ENCODE results near the gene HERC3.
"Not testable (repeated sequence)": the region's sequence is repeated elsewhere in the genome, so short reads cannot be mapped to it uniquely, and the experiment has no call there.

Gene HERC3

DNA sequence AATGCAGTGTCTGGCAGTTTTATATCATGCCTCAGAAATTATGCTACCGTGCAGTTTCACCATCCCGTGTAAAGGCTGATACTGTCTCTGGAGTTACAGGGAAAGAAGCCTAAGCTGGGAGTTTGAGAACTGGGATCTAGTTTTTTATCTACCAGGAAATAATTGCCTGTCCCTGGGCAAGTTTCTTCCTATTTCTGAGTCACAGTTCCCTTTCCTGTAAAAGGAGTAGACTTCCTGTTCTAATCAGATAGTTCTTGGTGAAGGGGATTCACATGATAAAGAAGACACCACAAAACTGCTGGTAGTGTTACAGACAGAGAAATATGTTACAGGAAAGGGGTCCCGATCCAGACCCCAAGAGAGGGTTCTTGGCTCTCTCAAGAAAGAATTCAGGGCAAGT is 17.1 kb downstream of the HERC3 start:
- DNase-seq = no peak

DNA sequence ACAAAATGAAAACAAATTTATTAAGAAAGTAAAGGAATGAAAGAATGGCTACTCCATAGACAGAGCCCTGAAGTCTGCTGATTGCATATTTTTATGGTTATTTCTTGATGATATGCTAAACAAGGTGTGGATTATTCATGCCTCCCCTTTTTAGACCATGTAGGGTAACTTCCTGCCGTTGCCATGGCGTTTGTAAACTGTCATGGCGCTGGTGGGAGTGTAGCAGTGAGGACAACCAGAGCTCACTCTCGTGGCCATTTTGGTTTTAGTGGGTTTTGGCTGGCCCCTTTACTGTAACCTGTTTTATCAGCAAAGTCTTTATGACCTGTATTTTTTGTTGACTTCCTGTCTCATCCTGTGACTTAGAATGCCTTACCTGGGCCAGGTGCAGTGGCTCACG is 17.5 kb downstream of the HERC3 start:
- DNase-seq = not testable (repeated sequence)

DNA sequence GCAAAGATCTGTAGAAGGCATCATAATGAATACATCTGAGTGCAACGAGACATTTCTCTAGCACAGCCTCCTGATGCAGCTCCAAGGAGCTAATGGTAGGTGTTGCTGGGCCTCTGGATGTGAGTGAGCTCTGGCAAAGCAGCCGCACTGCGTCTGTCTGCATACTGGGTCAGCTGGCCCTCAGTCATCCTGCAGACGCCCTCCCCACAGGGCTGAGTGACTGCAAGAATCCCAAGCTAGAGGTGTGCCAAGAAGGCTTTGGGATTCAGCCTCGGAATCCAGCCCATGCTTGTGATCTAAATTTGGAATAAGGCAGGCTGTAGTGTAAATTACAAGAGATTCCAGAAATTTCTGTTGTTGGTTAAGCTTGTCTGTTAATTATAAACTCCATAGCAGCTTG is 18.5 kb downstream of the HERC3 start:
- DNase-seq = peak; percentile 76

DNA sequence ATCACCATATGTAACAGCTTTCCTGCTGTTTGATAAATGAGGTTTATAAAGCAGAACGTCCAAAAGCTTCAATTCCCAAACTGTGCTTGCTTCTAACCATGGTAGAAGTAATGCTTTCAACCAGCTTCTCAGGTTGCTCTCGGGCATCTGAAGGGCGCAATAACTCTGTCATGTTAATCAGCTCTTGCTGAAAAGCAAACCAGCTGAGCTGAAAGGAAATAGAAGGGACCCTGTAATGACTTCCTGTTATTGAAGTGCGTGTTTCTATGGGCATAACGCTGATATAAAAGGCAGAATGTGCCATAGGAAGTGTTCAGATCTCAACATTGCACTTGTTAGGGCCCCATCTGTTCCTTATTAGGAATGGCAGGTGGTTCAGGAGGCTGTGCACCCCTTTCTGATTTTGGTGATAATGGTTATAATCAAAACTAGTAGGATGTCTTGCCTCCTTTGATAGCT is 21.2 kb downstream of the HERC3 start:
- no peak for DNase-seq

DNA sequence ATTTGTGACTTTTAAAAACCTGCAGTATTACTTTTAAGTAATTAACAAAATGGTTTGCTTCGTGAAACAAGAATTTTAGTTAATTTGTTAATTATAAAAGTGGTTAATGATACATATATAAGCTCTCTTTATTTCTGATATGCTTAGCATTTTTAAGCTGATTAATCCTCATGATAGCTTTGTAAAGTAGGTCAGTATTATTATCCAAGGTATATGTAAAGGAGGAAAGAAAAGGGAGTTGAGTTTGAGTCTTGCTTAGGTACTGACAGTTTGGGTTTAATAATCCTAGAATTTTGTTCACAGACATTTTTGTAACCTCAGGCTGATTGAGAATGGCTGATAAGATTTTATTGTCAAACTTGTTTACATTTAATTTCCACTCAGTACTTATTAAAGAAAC is 21.8 kb downstream of the HERC3 start:
- DNase-seq = no peak

DNA sequence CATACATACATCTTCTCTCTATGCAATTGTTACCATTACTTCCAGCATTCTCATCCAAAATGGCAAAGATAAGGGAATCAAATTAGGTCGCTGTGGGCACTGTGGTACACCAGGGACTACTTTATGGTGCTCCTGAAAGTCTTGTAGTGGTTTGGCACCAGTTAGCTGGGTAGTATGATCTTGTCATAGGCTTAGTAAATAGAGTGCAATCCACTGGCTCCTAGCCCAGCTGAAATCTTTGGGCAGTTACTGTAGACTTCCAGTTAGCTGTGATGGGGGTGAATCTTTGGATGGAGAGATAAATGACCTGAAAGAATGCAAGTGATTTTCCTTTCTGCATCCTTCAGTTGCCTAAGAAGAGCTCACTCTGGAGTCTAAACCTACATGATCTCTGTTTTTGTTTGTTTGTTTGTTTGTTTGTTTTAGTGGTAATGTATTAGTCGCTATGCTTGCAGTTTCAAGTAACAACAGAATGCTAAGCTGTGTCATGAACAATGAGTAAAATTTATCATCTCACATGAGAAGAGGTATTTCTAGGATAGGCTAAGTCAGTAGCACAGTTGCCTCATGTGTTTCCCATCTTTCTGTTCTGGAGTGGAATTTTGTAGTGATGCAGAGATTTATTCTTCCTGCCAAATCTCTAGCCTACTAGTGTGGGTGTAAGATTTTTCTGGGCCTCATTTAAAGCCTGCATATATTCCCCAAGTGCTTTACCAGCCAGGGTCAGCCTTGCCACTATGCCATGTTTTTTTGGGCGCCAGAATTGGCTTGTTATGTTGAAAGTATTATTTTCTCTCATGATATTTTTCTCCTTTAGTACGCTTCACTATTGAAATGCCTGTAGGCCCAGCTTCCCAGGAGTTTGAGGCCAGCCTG is 24.2 kb downstream of the HERC3 start:
- no peak for DNase-seq

DNA sequence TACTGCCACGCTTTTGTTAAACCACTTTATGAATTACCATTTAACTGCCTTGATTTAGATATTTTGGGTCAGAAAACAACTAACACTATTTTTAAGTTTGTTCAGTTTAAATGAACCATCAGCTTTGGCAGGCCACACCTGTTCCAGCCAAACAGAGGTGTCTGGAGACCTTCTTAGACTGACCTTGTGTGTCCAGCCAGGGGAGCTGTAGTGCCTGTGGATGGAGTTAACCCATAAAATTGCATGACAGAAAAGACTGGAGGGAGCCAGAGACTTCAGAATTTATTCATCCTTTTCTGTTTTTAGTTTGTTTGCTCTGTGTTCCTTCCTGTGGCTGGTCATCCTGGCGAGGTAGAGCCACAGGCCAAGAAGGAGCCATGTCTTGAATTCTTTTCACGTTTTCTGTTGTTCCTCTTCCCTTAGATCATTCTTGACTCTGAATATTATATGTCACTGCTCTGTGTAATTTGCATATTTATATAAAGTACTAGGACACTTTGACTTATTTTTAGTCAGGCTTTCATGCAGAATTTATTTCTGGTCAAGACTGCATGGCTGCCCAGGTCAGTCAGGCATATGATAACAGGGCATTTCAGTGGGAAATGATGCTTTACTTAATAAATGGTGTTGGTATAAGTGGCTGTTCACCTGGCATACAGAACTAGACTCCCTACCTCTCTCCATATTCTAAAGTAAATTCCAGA is 26.7 kb downstream of the HERC3 start:
- no peak for DNase-seq

DNA sequence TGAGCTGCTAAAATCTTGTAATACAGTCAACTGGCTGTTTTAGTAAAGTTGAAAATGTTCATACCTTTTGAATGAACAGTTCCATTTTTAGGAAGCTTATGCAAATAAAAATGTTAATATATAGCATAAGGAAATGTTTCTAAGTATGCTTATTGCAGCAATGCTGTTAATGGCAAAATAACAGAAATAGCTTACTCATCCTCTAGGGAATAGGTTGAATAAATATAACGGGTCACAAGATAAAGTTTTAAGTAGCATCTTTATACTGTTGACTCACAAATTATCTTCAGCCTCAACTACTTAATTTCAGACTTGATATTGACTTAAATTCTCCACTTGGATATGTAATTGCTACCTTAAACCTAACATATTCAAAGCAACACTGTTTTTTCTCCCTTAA is 27.7 kb downstream of the HERC3 start:
- no peak for DNase-seq

DNA sequence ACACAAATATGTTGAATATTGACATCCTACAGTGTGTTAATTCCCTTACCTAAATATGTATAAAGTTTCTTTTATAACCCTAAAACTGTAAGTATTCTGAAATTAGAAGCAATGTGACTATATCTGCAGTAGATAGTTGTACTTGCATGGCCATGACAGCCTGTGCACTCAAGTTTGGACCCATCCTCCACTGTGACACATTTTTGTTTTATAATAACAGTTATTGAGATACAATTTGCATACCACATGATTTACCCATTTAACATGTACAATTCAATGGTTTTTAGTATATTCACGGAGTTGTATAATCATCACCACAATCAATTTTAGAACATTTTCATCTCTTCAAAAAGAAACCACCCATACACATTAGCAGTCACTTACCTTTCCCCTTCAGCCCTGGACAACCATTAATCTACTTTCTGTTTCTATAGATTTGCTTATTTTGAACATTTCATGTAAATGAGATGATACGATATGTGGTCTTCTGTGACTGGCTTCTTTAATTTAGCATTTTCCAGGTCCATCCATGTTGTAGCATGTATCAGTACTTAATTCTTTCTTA is 29.6 kb downstream of the HERC3 start:
- DNase-seq = no peak

DNA sequence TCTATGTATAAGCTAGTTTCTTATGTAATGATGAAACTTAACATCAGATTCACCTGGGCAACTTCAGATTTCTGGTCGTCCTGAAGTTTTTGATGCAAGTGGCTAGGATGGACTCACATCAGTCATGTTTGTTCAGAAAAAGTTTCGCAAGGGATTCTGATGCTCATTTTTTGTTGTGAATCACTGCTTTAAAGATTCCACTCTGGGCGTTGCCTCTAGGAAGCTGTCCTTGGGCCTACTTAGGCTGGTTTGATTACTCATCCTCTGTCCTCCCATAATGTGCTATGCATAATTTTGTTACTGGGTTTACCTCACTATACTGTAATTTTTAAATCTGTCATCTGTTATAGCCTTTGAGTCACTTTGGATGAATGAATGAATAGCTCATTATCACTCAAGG is 30.8 kb downstream of the HERC3 start:
- no peak for DNase-seq

DNA sequence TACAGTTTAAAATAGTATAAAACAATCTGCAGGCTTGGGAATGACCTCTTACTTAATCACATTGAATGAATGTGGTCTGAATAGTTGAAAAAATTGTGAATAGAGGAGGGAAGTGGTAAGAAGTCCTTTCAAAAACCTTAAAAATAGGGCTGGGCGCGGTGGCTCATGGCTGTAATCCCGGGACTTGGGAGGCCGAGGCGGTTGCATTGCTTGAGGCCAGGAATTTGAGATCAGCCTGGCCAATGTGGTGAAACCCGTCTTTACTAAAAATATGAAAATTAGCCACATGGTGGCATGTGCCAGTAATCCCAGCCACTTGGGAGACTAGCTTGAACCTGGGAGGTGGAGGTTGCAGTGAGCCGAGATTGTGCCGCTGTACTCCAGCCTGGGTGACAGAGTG is 36.5 kb downstream of the HERC3 start:
- no peak for DNase-seq

DNA sequence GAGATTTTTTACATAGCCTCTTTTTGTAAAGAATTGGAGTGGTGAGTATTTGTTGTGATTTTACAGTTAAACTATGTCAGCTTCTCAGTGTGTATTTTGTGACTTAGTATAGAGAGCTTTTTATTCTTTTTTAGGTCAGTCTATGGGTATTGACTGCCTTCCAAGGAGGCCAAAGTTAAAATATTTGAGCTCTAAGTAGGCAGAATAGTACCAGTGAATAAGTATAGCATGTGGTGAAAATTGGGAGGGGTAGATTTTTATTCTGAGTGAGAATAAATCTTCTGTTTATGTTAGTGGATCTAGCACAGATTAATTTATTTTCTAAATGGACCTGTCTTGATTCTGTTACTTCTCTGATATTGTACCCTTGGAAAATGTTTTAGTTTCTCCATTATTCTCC is 37.5 kb downstream of the HERC3 start:
- no peak for DNase-seq

DNA sequence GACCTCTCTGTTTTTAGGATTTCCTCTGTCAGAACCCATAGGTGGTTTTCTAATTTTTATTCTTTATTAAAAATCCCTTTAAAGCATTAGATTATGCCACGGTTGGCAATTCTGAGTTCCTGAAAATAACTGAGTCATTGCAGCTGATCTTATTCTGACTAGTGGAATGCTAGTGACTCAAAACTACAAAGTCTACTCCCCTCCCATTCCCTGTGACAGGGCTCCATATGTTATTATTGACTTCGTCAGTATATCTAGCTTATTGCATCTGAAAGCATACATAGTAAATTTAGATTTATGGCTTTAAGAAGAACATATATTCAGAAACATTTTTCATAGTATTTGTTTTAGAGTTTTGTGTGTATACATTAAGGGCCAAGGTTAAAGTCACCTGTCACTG is 38.5 kb downstream of the HERC3 start:
- DNase-seq = peak; percentile 66

DNA sequence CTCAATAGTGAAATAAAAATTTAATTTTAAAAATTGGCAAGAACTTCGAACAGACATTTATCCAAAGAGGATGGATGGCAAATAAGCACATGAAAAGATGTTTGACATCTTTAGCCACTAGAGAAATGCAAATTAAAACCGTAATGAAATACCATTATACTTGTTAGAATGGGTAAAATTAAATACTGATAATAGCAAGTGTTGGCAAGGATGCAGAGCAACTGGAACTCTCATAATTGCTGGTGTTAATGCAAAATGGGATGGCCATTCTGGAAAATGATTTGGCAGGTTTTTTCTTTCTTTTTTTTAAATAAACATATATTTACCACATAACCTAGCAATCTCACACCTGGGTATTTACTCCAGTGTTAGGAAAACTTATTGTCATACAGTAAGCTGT is 51.7 kb downstream of the HERC3 start:
- no peak for DNase-seq

DNA sequence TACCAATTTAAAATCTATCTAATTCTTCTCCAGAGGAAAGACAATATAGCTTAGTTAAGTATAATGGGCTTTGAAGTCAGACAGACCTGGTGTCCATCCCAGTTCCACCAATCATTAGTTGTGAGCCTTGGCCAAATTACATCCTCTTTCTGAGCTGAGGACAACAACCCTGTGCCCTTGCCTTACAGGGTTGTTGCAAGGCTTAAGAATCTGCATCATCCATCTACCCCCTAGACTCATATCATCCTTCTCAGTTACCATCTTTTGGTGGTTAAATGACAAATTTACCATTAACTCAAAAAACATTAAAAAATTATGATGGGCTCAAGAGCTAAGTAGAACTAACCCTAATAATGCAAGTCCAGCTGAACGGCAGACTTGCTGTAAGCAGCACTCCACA is 53.7 kb downstream of the HERC3 start:
- DNase-seq = no peak

DNA sequence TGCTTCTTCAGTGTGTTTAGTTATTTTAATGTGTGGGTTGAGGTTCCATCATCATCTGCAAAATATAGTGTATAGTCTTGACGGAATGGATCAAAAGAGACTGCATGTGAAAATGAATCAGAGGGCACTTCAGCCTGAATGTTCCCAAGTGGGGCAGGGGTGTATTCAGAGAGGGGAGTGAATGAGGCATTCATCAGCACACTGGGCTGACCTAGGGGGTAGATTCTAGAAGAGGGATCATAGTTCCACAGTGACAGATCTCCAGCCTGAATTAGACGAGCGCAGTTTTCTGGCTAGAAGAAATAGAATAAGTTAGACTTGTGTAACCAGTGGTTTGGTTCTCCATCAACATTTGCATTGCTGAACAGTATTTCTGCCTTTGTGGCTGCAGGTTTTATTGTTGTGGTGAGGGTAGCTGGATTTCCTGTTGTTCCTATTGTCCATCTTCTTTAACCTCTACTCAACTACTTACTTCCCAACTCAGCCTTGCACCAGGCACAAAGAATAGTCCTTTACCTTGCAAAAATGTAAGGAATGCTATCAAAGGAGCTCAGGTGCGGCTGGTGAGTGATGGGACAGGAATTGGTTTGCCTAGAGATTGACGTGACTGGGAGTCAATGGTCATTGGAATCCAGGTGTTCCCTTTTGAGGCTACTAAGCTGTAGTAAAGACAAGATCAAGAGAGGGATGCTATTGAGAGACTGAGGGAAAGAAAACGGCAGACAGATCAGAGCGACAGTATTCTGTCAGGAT is 54.4 kb downstream of the HERC3 start:
- no peak for DNase-seq

DNA sequence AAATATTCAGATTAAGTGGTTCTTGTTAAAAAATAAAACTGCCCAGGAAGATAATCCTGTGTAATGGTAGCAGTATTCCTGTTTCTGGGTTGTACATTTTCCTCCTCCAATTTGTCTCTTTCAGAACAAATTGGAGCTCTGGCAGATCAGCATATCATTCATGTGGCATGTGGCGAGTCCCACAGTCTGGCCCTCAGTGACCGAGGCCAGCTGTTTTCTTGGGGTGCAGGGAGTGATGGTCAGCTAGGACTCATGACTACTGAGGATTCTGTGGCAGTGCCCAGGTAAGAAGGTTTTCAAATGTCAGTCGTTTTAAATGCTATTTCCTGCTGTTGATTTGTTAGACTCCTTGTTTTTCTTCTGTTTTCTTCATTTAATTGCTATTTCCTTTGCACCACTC is 57.4 kb downstream of the HERC3 start:
- no peak for DNase-seq

DNA sequence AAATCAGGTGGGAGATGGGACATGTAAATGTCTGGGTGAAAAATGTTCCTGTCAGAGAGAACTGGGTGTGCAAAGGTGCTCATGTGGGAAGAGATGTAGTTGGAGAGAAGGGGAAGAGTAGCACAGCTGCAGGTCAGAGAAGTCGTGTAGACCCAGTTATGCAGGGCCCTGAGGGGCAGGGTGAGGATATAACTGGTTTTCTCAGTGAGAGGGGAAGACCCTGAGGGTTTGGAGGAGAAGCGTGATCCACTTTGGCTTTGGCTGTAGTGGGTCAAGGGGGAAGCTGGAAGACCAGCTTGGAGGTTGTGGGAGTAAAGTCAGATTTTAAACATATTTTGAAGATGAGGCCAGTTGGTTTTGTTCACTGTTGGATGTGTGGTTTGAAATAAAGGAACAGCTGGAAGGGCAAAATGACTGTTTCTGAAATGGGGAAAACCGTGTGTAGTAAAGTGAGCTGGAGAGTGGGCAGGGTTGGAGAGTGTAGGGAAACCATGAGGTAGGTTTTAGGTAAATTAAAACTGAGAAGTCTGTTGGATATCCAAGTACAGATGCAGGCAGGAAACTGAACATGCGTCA is 61.2 kb downstream of the HERC3 start:
- no peak for DNase-seq

DNA sequence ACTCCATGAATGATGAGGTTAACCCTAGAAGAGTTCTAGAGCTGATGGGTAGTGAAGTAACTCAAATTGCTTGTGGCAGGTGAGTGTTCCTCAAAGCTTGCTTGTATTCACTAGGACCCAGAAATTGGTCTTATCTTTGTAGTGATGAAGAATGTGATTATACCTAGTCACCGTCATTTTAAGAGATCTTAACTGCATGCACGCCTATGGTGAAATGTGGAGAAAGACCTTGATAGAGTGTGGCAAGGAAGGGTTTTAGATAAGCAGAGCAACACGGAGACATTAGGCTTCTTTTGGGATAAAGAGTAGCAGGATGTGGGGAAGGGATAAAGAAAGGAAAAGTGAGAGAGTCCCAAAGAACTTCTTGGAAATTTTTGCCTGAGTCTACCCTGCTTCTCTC is 62.9 kb downstream of the HERC3 start:
- no peak for DNase-seq

DNA sequence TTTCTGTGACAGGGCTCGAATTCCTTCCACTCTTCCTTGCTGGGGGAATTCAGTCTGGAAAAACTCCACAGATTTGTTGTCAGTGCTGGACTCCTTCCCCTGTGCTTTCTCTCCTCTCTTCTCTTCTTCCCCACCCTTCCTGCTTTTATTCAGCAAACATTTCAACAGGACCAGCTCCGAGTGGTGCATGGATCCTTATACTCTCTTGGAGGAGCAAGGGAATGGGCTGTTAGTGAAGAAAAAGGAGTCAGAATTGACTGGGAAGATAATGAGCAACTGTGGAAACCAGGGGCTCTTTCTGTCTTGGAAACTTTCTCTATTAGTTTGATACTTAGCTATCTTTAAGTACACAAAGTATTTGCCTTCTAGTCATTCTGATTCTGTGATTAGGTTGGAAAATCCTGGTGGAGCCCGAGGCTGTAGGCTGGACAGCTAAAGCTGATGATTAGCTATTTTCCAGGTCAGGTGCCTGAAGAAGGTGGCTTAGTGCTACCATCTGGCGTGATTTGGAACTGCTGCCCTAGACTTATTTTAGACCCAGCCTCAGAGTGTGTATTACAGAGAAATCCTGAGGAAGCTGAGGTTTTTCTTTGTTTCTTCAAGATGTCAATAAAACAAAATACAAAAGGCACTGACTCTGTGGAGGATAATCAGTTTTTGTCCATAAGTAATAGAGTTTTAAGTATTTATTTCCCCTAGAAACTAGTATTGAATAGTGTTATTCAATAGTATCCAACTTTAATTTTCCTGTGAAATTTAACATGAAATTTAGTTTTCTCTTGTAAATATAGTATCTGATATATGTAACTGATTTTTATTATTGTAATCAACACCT is 67.0 kb downstream of the HERC3 start:
- DNase-seq = peak; percentile 47

DNA sequence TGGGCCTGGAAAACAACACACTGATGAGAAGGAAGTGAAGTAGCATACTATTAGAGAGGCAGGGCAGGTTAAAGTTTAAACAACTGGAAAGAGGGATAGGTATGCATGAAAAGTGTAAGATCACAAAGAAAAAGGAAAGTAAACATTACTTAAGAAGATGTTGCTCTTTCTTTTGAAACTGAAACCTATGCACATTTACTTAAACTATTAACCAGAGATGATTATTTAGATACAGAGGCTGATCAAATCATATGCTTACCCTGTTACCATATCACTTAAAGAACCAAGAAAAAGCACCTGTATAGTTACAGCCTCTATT is 67.6 kb downstream of the HERC3 start:
- DNase-seq = no peak

All from kidney glomerular epithelial cell (primary cell).